ENCODE data around the gene SPAM1. TPM values are rescaled to one million over a fixed set of nuclear protein-coding genes. Genes with fewer than 3 reads are reported as not detected.
"Not testable (repeated sequence)": the region's sequence is repeated elsewhere in the genome, so short reads cannot be mapped to it uniquely, and the experiment has no call there.

Gene SPAM1
- total and polyA plus RNA-seq, 7 donors, result 0.79 TPM; not detected in 6

DNA sequence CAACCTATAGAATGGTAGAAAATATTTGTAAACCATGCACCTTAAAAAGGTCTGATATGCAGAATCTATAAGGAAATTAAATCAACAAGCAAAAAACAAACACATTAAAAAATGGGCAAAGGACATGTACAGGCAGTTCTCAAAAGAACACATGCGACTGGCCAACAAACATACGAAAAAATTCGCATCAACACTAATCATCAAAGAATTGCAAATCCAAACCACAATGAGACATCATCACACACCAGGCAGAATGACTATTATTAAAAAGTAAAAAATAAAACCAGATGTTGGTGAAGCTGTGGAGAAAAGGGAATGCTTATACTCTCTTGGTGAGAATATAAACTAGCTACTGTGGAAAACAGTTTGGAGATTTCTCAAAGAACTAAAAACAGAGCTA is 74.7 kb downstream of the SPAM1 start:
- Histone ChIP-seq H3K27me3 (ENCODE audit: insufficient read depth in 3 of 3, low read length in 2 of 3) (no peaks in the 10 kb centered on the region), H3K9me3 (peaks cover 4% of the 10 kb centered on the region), H3K27ac (no peak overlapping the region), H3K36me3 (ENCODE audit: insufficient read depth in 1 of 2, low read depth in 1 of 2) (no peaks in the 10 kb centered on the region), H3K4me1 (no peaks in the 10 kb centered on the region), H3K4me3 (no peak overlapping the region)
- intact Hi-C loops (cut with DNase I), result no loop called here
- WGBS, 3 donors, result 93% methylated on average over 3 of the region's 3 CpGs
- ATAC-seq, result no peak
- no peak for DNase-seq
- TF ChIP-seq CTCF (IDR thresholded peaks at IDR 0.05), result no peak

- H3K4me1 ChIP-seq; ATAC-seq; intact Hi-C loops (cut with DNase I); H3K27me3 ChIP-seq (ENCODE audit: insufficient read depth in 3 of 3, low read length in 2 of 3); H3K27ac ChIP-seq; H3K9me3 ChIP-seq; H3K4me3 ChIP-seq; H3K36me3 ChIP-seq (ENCODE audit: insufficient read depth in 1 of 2, low read depth in 1 of 2); DNase-seq: not testable (repeated sequence)
- WGBS, 3 donors, result 63 to 73% (median 69%) methylated on average over 6 of the region's 6 CpGs
Measured at GRCh38 chr7:124008296-124008695, 83.3 kb downstream of the SPAM1 start.

GRCh38 chr7:124009321-124009720 is 84.3 kb downstream of the SPAM1 start:
- DNase-seq (no peak), ATAC-seq (no peak)
- 39 to 43% (median 43%) methylated on average over 2 of the region's 2 CpGs for WGBS, 3 donors
- Histone ChIP-seq H3K36me3 (ENCODE audit: insufficient read depth in 1 of 2, low read depth in 1 of 2) (no peaks in the 10 kb centered on the region), H3K4me1 (no peaks in the 10 kb centered on the region), H3K27me3 (ENCODE audit: insufficient read depth in 3 of 3, low read length in 2 of 3) (no peaks in the 10 kb centered on the region), H3K27ac (no peak overlapping the region), H3K4me3 (no peak overlapping the region), H3K9me3 (no peaks in the 10 kb centered on the region)
- TF ChIP-seq CTCF (IDR thresholded peaks at IDR 0.05), result no peak
- intact Hi-C loops (cut with DNase I), result no loop called here

Other genes starting within 250 kb of the SPAM1 start
- 10 to 100 TPM; 28.9 to 37.8 (median 33.8) TPM for gene WASL, start 176.2 kb upstream of the SPAM1 start, total RNA-seq
- gene WASL, start 176.2 kb upstream of the SPAM1 start, polyA plus RNA-seq, result 10 to 100 TPM; 17.6 to 33.9 (median 18.4) TPM
- gene HYAL4, start 80.1 kb upstream of the SPAM1 start, total RNA-seq, result 1 to 10 TPM in 3 of 4 donors, under 1 TPM in 1; 0.19 to 3.2 (median 2.4) TPM
- gene HYAL4, start 80.1 kb upstream of the SPAM1 start, polyA plus RNA-seq, result 1 to 10 TPM in 1 of 3 donors, under 1 TPM in 1, not detected in 1; 0.13 to 1.7 TPM
- gene TMEM229A, start 107.8 kb downstream of the SPAM1 start, total RNA-seq, result not detected
- gene TMEM229A, start 107.8 kb downstream of the SPAM1 start, polyA plus RNA-seq, result under 1 TPM in 1 of 3 donors, not detected in 2; 0.03 TPM